AG09309 (cell line): ENCODE results near the gene TSPAN15.

Source experiments
- DNase-seq: peaks from one replicate; pipeline ENCODE4 v3.0.0-alpha.2; 2010; ENCODE audit warnings: low read depth
- H3K4me3 ChIP-seq: 2 replicates; pipeline ENCODE4 v1.5.1; 2011; ENCODE audit warnings: mild to moderate bottlenecking, low read depth, low read length, moderate library complexity; ENCODE audit not compliant: control insufficient read depth
- CTCF ChIP-seq: IDR thresholded peaks from 2 replicates; pipeline ENCODE4 v1.5.1; 2011; ENCODE audit warnings: mild to moderate bottlenecking, low read depth, low read length, inconsistent platforms; ENCODE audit not compliant: insufficient read depth, control insufficient read depth; ENCODE audit errors: missing control alignments

The TSPAN15 gene

DNA sequence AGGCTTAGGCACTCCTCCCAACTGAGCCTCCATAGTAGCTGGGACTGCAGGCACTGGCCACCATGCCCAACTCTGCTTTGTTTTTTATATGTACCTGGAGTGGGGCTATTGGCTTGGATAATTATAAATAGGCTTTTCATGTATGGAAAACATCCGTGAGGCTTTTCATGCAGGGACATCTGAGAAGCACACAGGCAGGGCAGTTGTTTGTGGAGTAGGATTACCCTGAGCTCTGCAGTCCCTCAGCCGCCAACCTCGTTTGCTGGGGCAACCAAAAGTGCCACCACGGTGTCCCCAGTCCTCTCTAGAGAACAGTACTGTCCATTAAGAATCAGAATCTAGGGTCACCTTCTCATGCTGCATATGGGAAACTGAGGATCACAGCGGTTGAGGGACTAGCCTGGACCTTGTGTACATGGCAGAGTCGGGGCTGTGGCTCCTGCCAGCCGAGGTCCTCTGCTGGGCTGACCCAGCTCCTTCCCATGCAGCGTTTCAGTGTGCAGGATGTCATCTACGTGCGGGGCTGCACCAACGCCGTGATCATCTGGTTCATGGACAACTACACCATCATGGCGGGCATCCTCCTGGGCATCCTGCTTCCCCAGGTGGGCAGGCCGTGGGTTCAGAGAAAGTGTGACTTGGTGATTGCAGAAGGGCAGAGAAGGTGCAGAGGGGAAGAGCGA, 54.5 kb downstream of the TSPAN15 start:
- no peak for DNase-seq
- TF ChIP-seq CTCF, result no peak
- H3K4me3 ChIP-seq, result no peak overlapping the region

DNA sequence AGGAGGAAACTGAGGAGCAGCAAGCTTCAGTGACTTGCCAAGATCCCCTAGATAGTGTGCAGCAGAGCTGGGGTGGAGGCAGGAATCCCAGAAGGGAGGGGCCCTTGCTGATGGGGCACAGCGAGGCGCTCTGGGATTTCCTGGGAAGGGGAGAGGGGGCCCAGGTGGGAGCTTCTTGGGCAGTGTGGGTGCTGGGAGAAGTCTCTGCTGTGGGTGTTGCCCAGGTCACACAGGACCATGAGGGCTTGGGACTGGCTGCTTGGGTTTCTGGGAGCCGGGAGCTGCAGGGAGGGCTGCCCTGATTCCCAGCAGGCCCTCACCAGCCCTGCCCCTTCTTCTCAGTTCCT, 55.2 kb downstream of the TSPAN15 start:
- no peak for TF ChIP-seq CTCF
- no peak overlapping the region for H3K4me3 ChIP-seq
- DNase-seq, result no peak

- TF ChIP-seq CTCF, result no peak
- no peak for DNase-seq
Measured at GRCh38 chr10:69506834-69507713, 55.8 kb downstream of the TSPAN15 start.

DNA sequence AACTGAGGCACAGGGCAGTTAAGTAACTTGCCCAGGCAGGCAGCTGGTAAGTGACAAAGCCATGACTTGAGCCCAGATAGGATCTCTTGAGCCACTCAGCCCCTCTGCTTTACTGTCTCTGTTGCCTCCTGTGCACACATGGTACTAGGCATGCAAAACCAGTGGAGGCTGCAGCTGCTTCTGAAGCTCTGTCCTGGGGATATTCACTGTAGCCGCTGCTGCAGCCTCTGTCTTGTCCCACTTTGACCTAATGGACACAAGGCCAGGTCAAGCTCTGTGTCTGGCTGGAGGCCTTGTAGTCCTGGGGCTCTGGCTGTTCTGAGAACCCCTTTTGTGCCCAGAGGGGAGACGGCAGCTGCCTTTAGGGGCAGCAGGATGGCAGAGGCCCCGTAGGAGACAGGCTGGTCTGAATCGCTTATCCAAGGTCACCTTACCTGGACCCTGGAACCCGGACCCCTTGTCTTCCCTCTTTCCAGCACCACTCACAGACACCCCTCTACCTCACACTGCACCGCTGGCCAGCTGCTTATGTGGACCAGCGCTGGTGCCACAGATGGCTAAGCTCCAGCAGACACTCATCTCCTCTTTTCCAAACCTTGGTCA, 57.6 kb downstream of the TSPAN15 start:
- no peak for DNase-seq
- H3K4me3 ChIP-seq, result no peak overlapping the region
- no peak for TF ChIP-seq CTCF

More at GRCh38 chr10:69506834-69507713, 55.8 kb downstream of the TSPAN15 start:
- H3K4me3 ChIP-seq, result no peak overlapping the region

- H3K4me3 ChIP-seq, result no peak overlapping the region
- DNase-seq, result no peak
- TF ChIP-seq CTCF, result no peak
Measured at GRCh38 chr10:69512901-69513300, 61.6 kb downstream of the TSPAN15 start.

DNA sequence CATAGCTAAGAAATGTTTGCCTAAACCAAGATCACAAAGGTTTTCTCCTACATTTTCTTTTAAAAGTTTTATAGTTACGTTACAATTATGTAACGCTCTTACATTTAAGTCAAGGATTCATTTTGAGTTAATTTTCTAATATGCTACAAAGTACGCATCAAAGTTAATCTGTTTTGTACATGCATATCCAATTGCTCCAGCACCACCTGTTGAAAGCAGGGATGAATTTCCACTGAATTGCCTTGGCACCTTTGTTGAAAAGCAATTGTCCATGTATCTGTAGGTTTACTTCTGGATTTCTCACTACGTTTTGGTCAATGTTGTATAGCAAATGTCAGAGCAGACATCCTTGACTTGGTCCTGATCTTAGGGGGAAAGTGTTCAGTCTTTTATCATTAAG, 62.4 kb downstream of the TSPAN15 start:
- DNase-seq, result no peak

More for the DNA sequence above, 62.4 kb downstream of the TSPAN15 start:
- TF ChIP-seq CTCF, result no peak
- no peak overlapping the region for H3K4me3 ChIP-seq
